DMS114 treated with DMSO at 0.1 percent for 48 hours (cell line): ENCODE results near the gene LRRC71.

Experiments used
- DNase-seq: peaks from one replicate; lab custom pipeline; 2025; ENCODE audit not compliant: unreplicated experiment; lab: John Stamatoyannopoulos, UW

LRRC71 gene

DNA sequence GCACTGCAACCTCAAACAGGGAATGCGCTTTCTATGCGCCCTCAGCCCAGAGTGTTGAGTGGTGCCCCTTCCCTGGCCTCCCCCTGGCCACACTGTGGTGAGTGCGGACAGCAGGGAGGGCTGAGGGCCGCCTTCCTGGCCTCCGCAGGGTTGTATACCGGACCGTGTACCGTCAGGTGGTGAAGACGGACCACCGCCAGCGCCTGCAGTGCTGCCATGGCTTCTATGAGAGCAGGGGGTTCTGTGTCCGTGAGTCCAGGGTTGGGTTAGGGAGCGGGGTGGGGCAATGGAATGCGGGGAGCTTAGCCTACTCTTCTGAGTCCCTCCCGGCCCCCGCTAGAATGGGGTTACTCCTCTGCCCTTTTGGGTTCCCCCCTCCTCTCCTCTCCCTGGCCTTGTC, 15.3 kb upstream of the LRRC71 start:
- DNase-seq = no peak

DNA sequence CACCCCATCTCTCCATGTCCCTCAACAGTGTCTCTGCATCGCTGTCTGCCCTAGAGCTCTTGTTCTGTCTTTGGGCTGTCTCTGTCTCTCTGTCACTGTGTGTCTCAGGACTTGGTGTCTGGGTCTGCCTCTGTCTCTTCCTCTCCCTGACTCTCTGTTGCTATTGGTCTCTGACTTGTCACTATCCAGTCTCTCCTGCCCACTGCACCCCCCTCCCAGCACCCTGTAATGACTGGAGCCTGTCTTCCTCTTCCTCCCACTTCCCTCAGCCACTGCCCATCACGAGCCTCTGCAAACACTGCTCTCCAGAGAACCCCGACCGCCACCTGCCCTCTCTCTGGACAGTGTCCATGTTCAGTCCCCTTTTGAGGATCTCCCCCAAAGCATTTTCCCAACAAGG, 14.8 kb upstream of the LRRC71 start:
- no peak for DNase-seq

DNA sequence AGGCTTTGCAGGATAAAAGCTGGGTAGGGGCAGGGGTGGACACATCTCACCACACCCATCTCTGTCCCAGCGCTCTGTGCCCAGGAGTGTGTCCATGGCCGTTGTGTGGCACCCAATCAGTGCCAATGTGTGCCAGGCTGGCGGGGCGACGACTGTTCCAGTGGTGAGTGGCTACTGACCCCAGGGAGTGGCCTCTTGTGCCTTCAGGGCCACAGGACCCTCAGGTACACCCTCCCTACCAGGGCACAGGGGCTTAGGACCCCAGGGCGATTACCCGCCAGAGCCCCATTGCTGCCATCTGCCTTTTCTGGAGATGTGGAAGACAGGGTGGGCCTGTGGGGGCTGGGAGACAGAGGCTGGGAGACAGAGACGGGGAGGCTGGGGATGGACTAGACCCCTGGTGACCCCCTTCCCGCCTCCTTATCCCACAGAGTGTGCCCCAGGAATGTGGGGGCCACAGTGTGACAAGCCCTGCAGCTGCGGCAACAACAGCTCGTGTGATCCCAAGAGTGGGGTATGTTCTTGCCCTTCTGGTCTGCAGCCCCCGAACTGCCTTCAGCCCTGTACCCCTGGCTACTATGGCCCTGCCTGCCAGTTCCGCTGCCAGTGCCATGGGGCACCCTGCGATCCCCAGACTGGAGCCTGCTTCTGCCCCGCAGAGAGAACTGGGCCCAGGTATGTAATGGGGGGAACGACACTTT, 14.1 kb upstream of the LRRC71 start:
- no peak for DNase-seq

DNA sequence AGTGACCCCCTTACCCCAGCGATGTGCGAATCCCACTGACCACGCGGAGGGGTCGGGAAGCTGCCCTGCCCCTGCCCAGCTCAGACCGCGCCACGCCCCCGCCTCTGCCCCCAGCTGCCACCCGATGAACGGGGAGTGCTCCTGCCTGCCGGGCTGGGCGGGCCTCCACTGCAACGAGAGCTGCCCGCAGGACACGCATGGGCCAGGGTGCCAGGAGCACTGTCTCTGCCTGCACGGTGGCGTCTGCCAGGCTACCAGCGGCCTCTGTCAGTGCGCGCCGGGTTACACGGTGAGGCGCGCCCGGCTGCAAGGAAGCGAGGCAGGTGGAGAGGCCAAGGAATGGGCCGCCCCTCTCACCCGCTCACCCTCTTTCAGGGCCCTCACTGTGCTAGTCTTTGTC, 11.9 kb upstream of the LRRC71 start:
- DNase-seq = no peak

DNA sequence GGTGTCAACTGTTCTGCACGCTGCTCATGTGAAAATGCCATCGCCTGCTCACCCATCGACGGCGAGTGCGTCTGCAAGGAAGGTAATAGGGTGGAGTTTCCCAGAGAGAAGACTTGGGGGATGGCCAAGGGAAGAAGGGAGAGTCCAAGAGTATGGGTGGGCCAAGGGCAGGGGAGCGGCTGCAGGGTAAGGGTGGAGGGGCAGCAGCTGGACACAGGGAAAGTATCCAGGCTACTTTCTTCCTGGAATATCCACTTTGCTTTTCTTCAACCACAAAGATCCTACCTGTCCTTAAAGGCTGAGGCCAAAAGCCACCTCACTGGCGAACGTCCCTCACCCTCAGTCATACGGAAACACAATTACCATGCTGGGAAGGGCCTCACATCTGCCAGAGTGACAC, 11.5 kb upstream of the LRRC71 start:
- no peak for DNase-seq

DNA sequence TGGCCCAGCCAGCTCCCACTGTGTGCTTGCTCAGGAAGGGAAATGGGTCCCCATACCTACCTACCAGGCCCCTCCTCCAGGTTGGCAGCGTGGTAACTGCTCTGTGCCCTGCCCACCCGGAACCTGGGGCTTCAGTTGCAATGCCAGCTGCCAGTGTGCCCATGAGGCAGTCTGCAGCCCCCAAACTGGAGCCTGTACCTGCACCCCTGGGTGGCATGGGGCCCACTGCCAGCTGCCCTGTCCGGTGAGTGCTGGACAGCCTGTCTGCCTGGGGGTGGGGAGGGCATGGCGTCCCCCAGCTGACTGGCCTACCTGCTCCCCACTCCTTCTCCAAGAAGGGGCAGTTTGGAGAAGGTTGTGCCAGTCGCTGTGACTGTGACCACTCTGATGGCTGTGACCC, 10.8 kb upstream of the LRRC71 start:
- DNase-seq = no peak

DNA sequence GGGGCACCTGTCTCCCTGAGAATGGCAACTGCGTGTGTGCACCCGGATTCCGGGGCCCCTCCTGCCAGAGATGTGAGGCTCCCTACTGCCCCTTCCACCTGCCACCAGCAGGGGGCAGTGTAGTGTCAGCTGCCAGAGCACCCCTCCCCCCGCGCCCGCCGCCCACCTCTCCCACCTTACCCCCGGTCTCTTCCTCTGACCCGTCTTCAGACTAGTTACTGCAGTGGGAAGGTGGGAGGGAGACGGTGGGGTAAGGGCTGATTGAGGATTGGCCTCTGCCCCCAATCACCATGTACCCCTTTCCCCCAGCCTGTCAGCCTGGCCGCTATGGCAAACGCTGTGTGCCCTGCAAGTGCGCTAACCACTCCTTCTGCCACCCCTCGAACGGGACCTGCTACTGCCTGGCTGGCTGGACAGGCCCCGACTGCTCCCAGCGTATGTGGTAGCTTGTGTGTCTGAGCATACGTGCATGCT, 10.1 kb upstream of the LRRC71 start:
- DNase-seq = no peak

DNA sequence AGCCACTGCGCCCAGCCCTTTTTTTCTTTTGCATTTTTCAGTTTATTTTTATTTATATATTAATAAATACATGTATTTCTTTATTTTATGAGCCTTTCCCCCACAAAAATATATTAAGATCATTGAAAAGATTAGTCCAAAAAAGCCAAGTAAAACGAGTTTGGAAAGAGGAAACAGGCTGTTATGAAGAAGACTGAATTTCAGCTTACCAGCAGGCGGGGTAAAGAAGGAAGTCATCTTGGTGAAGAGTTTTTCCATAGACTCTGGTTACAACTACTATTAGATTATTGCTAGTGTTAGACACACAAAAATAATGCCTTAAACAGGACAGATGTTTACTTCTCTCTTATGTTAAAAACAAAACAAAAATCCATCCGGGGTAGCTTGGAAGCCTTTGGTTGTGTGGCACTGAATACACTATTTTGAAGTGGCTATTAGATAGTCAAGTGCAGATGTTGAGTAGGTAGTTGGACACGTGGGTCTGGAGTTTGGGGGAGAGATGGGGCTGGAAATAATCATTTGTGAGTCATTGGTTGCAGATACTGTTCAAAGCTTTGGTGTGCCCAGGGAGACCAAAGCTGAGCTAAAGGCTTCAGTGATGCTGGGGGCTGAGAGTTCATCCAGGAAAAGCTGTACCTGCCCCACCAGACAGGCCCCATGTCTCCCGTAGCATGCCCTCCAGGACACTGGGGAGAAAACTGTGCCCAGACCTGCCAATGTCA, 8.7 kb upstream of the LRRC71 start:
- DNase-seq = no peak

DNA sequence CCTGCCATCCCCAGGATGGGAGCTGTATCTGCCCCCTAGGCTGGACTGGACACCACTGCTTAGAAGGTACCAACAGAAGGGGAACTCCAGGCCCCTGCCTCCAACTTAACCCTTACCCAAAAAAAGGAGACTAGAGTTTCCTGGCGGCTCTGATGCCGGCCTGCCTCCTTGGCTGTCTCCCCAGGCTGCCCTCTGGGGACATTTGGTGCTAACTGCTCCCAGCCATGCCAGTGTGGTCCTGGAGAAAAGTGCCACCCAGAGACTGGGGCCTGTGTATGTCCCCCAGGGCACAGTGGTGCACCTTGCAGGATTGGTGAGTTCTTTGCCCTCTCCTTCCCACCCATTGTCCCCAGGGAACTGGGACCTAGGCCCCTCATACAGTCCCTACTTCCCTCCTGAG, 8.1 kb upstream of the LRRC71 start:
- DNase-seq = no peak

DNA sequence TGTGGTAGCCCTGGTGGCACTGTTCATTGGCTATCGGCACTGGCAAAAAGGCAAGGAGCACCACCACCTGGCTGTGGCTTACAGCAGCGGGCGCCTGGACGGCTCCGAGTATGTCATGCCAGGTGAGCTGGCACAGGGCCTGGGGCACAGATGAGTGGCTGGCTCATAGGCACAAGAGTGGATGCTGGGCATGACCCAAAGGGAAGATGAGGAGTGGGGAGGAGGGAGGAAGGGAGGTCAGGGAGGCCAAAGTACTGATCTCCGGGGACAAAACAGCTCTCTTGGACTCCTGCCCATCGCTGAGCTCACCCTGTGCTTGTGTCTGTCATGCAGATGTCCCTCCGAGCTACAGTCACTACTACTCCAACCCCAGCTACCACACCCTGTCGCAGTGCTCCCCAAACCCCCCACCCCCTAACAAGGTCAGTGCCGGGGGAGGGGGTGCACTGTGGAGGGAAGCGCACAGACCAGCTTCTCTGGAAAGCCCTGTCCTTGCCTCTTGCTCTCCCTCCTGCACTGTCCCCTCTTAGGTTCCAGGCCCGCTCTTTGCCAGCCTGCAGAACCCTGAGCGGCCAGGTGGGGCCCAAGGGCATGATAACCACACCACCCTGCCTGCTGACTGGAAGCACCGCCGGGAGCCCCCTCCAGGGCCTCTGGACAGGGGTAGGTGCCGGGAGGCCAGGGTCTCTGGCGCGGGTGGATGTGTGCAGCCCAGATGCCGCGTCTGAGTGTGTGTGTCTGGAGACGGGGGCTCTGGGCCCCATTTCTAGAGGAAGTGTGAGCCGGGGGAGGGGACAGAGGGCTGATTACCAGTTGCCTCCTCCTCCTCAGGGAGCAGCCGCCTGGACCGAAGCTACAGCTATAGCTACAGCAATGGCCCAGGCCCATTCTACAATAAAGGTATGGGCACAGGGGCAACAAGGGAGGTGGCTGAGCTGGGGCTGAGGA, 7.3 kb upstream of the LRRC71 start:
- DNase-seq = no peak

DNA sequence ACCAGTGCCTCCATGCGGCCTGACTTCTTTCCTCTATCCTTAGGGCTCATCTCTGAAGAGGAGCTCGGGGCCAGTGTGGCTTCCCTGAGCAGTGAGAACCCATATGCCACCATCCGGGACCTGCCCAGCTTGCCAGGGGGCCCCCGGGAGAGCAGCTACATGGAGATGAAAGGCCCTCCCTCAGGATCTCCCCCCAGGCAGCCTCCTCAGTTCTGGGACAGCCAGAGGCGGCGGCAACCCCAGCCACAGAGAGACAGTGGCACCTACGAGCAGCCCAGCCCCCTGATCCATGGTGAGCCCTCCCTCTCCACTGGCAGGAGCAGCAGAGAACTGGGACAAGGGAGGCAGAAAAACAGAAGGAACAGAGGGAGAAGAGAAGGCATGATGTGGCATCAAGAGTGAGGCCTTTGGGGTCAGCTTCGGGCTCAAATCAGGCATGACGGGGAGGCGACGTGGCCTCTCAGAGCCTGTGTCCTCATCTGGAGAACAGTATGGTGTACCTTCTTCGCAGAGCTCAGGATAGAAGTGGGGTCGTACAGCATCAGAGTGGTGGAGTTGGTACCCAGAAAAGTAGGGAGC, 6.5 kb upstream of the LRRC71 start:
- DNase-seq = no peak

DNA sequence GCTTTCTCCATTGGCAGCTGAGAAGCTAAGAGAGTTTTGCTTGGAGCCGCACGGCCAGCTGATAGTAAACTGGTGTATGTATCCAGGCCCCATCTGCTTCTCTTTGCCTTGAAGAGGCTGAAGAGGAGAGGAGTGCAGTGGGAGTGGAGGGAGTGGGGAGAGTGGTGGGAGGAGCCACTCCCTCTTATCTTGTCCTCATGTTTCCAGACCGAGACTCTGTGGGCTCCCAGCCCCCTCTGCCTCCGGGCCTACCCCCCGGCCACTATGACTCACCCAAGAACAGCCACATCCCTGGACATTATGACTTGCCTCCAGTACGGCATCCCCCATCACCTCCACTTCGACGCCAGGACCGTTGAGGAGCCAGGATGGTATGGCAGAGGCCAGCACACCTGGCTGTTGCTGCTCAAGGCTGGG, 6.0 kb upstream of the LRRC71 start:
- no peak for DNase-seq

DNA sequence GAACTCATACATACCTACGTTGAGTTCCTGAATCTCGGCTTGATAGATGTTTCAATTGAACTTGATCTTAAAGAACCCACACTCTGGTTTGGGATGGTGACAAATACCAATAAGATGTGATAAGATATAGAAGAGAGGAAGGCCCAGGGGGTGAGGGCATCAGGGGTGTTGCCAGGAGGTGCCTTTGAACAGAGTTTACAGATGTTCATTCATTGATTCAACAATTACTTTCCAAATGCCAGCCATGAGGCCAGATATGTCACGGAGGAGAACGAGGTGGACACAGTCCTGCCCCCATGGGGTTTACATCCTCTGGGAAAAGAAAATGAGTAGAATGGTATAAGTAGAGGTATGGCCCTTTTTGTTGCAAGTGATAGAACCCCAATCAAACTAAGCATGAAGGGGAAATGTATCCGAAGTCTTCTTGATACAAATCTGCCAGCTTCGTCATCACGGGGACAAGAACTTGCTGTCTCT, 659 bp downstream of the LRRC71 start:
- no peak for DNase-seq

DNA sequence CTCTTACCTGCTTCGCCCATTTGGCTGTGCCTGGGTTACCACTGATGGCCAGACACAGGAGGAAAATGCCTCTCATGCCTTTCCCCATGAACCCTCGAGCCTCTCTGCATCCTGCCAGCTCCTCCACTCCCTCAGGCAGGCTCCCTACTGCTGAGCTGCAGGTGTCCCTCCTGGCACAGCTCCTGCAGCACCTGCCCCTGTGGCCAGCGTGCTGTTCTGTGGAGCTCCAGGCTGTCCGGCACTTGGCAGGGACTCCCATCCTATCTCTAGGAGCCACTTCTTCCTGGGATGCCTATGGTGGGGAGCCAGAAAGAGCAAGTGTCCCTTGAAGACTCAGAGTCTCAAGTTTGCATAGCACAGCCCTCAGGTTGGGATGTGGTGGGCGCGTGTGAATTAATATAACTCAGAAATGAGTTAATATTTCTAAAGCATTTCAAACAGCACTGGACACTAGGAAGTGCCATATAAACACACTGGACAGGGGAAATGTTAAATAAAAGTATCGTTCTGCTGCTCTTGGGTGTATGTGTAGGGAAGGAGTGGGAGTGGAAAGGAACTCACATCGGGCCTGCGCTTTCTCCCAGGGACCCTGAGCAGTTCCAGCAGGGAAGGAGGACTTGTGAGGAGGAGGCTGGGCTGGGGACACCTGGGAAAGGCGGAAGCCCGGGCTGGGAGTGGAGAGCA, 2.7 kb downstream of the LRRC71 start:
- DNase-seq = no peak

DNA sequence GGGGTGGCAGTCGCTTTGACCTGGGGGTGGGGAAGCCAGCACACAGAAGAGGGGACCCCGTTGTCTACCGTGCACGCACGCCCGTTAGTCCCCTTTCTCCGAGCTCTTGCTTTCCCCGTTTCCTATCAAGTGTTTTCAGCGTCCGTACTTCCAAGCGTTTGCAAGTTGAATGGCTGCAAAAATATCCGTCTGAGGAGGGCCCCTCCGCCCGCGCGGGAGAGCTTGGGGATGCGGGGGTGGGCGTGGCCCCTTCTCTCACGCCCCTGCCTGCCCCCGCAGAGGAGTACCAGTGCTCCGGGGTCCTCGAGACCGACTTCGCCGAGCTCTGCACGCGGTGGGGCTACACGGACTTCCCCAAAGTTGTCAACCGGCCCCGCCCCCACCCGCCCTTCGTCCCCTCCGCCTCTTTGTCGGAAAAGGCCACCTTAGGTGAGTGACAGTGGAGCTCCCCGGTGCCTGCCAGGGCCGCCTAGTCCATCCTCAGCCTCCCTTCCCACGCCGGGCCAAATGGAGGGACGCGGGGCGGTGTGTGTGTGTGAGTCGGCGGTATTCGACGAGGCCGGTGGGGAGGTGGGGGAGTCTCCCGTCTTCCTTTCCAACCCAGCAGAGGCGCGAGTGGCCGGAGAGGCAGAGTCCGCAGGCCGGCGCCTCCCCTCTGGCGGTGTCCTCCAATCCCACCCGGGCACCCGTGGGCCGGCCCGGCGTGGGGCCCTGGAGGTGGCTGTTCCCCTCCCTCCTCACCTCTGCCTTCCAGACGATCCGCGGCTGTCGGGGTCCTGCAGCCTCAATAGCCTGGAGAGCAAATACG, 3.4 kb downstream of the LRRC71 start:
- no peak for DNase-seq

DNA sequence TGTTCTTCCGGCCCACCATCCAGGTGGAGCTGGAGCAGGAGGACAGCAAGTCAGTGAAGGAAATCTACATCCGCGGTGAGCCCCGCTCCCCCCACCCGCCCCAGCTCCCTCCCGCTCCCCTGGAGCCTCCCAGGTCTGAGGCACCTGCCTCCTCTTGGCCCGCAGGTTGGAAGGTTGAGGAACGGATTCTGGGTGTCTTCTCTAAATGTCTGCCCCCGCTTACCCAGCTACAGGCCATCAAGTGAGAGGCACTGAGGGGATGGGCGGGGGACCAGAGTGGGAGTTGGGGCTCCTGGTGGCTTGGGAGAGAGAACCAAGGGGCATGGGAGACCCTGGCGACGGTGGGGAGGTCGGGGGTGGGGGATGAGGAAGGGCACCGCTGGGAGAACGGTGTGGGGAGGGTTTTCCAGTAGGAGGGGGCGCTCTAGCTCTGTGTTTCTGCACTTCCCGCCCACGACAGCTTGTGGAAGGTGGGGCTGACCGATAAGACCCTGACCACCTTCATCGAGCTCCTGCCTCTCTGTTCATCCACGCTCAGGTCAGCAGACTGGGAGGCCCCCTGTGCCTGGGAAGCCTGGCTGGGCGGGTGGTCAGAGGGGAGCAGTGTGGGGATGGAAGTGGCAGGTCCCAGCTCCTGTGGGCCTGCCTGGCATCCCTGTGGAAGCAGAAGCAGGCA, 4.2 kb downstream of the LRRC71 start:
- DNase-seq = no peak

DNA sequence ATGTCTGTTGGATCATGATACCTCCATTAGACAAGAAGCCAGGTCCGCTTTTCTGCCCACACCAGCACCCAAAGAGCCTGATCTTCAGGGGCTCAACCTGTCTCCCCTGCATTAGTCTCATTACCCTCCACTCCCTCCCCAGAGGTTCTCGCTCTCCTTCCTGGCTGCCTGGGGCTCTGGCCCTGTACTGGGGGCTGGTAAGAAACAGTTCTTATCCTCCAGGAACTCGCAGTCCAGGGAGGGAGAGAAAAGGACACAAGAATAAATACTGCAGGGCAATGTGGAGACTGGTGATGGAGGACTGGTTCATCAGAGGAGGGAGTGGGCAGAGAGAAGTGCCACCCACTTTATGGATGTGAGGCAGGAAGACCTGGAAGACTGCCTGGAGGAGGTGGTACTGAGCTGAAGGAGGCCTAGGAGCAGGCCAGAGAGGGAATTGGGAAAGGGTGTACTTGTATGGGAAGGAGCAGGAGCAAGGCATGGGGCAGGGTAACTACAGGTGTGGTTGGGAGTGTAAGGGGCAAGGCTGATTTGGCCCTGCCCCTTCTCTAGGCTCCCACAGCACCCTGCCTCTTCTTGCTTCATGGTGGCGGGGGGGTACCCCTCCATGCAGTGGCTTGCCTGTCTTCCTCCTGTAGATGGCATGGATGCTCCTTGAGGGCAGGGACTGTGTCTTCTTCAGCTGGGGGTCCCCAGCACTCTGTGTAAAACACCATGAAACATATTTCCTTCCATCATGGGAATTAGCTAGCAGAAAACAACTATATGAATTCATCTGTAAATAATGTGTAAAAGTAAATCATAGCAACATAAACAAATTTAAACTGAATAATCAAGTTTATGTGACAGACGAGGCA, 5.0 kb downstream of the LRRC71 start:
- no peak for DNase-seq

DNA sequence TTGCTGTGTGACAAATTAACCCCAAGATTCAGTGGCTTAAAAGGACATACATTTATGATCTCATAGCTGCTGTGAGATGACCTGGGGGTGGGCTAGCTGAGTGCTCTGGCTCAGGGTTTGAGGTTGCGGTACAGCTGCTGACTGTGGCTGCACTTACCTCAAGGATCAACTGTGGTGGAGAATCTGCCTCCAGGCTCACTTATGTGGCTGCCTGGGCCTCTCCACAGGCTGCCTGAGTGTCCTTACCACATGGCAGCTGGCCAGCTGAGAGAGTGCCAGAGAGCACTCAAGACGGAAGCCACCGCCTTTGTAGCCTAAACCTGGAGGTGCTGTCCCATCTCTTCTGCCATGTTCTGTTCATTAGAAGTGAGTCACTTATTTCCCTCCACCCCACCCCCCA, 5.7 kb downstream of the LRRC71 start:
- DNase-seq = no peak
